ENCODE measurements around the gene ZDHHC6.

DNA sequence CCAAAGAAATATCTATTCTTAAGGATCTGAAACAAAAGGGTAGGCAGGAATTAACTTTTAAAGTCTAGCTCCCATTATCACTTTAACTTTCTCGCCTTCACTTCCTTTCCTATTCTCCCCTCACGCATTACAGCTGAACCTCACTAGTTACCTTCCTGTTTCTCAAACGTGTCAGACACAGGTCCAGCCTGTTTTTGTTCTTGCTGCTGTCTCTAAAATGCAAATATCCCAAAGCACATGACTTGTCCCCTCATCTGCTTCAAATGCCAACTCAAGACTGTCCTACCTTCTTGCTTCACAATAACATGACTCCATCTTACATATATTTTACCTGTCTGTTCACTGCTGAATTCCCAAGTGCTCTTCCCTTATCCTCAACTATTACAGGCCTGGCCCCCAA is 17.6 kb downstream of the ZDHHC6 start:
- TF ChIP-seq SUPT20H (IDR thresholded peaks at IDR 0.05; ENCODE audit: borderline replicate concordance, control insufficient read depth, low read depth, low read length) (no peak), BHLHE40 (IDR thresholded peaks at IDR 0.05; ENCODE audit: borderline replicate concordance in 1 of 2, low read depth in 2 of 2, low read length in 1 of 2) (no peak)
- TF ChIP-seq, protein P1, sequence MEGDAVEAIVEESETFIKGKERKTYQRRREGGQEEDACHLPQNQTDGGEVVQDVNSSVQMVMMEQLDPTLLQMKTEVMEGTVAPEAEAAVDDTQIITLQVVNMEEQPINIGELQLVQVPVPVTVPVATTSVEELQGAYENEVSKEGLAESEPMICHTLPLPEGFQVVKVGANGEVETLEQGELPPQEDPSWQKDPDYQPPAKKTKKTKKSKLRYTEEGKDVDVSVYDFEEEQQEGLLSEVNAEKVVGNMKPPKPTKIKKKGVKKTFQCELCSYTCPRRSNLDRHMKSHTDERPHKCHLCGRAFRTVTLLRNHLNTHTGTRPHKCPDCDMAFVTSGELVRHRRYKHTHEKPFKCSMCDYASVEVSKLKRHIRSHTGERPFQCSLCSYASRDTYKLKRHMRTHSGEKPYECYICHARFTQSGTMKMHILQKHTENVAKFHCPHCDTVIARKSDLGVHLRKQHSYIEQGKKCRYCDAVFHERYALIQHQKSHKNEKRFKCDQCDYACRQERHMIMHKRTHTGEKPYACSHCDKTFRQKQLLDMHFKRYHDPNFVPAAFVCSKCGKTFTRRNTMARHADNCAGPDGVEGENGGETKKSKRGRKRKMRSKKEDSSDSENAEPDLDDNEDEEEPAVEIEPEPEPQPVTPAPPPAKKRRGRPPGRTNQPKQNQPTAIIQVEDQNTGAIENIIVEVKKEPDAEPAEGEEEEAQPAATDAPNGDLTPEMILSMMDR (IDR thresholded peaks at IDR 0.05 in 2 of 3, conservative IDR thresholded peaks at IDR 0.05 in 1 of 3; ENCODE audit: control insufficient read depth in 2 of 3, extremely low read depth in 1 of 3, insufficient read depth in 1 of 3, low read depth in 3 of 3, low read length in 3 of 3) = no peak
